ENCODE results near the gene RUNX2. TPM values are rescaled to one million over a fixed set of nuclear protein-coding genes. Genes with fewer than 3 reads are reported as not detected.

The RUNX2 gene
- total RNA-seq, 1 experiment from 2014 or later, result 3.8 TPM

GRCh38 chr6:45710304-45710821, 382.2 kb downstream of the RUNX2 start:
- H3K4me2 ChIP-seq (ENCODE audit: low read length), result peak overlapping the region; percentile 51
- H3K36me3 ChIP-seq (ENCODE audit: low read depth, low read length), result no peaks in the 10 kb centered on the region
- no peak overlapping the region for H2AFZ ChIP-seq (ENCODE audit: low read length)
- DNase-seq, result peak; percentile 84
- H3K9me3 ChIP-seq (ENCODE audit: low read length), result no peaks in the 10 kb centered on the region
- peak; percentile 68 for ATAC-seq
- BruUV-seq (replicated peaks), result no TSS peak
- H3K4me3 ChIP-seq (ENCODE audit: low read length), result no peak overlapping the region
- intact Hi-C loops (cut with micrococcal nuclease), result loop anchor here (1.0 to 10.0 kb wide), 5 partner anchors 102 to 1056 kb away; no protein-coding TSS in a partner anchor
- no peaks in the 10 kb centered on the region for H3K9me2 ChIP-seq (replicated peaks; ENCODE audit: low read length)
- H3K4me1 ChIP-seq (ENCODE audit: insufficient read depth, low read length), result peaks cover 37% of the 10 kb centered on the region
- POLR2A ChIA-PET (ENCODE audit: unreplicated experiment), result no interaction called here
- no peaks in the 10 kb centered on the region for H3K79me2 ChIP-seq (ENCODE audit: low read length)
- no peaks in the 10 kb centered on the region for H4K20me1 ChIP-seq (ENCODE audit: low read length)
- CTCF ChIA-PET, result interaction anchor here (0.6 kb wide), 1 partner anchor 1235 kb away, joined by 3 read pairs; no protein-coding TSS in a partner anchor
- no peaks in the 10 kb centered on the region for H3F3A ChIP-seq (ENCODE audit: low read length, unreplicated experiment)
- H3K9ac ChIP-seq (ENCODE audit: low read length), result peak overlapping the region; percentile 80
- H3K27ac ChIP-seq (ENCODE audit: low read length), result peak overlapping the region; percentile 93
- H3K27me3 ChIP-seq (ENCODE audit: low read length), result no peaks in the 10 kb centered on the region
- TF ChIP-seq EZH2 (IDR thresholded peaks at IDR 0.05; ENCODE audit: low read length, unreplicated experiment) (no peak), EZH2phosphoT487 (IDR thresholded peaks at IDR 0.05; ENCODE audit: borderline replicate concordance, low read length) (no peak), CTCF (conservative IDR thresholded peaks at IDR 0.05; ENCODE audit: low read depth, low read length) (no peak)

GRCh38 chr6:45712076-45712475, 383.9 kb downstream of the RUNX2 start:
- no peaks in the 10 kb centered on the region for H3K79me2 ChIP-seq (ENCODE audit: low read length)
- no peaks in the 10 kb centered on the region for H3K9me3 ChIP-seq (ENCODE audit: low read length)
- no peaks in the 10 kb centered on the region for H3F3A ChIP-seq (ENCODE audit: low read length, unreplicated experiment)
- BruUV-seq (replicated peaks), result no TSS peak
- no peak for TF ChIP-seq CTCF (conservative IDR thresholded peaks at IDR 0.05; ENCODE audit: low read depth, low read length)
- TF ChIP-seq EZH2phosphoT487 (IDR thresholded peaks at IDR 0.05; ENCODE audit: borderline replicate concordance, low read length), result no peak
- ChIA-PET CTCF (no interaction called here), POLR2A (ENCODE audit: unreplicated experiment) (no interaction called here)
- no peak for ATAC-seq
- no peak overlapping the region for H2AFZ ChIP-seq (ENCODE audit: low read length)
- H3K4me3 ChIP-seq (ENCODE audit: low read length), result no peak overlapping the region
- H3K36me3 ChIP-seq (ENCODE audit: low read depth, low read length), result no peaks in the 10 kb centered on the region
- DNase-seq, result no peak
- intact Hi-C loops (cut with micrococcal nuclease), result loop anchor here (5.0 to 10.0 kb wide), 3 partner anchors 275 to 1057 kb away; no protein-coding TSS in a partner anchor
- no peaks in the 10 kb centered on the region for H4K20me1 ChIP-seq (ENCODE audit: low read length)
- H3K9ac ChIP-seq (ENCODE audit: low read length), result no peak overlapping the region
- H3K4me2 ChIP-seq (ENCODE audit: low read length), result no peak overlapping the region
- peaks cover 37% of the 10 kb centered on the region for H3K4me1 ChIP-seq (ENCODE audit: insufficient read depth, low read length)
- no peaks in the 10 kb centered on the region for H3K9me2 ChIP-seq (replicated peaks; ENCODE audit: low read length)
- H3K27me3 ChIP-seq (ENCODE audit: low read length), result no peaks in the 10 kb centered on the region
- H3K27ac ChIP-seq (ENCODE audit: low read length), result peak overlapping the region; percentile 93; the same call in 1 of the 2 replicates

GRCh38 chr6:45712786-45713185, 384.7 kb downstream of the RUNX2 start:
- Histone ChIP-seq H2AFZ (ENCODE audit: low read length) (no peak overlapping the region), H3K4me3 (ENCODE audit: low read length) (no peak overlapping the region), H3K9ac (ENCODE audit: low read length) (no peak overlapping the region), H3K27me3 (ENCODE audit: low read length) (no peaks in the 10 kb centered on the region), H3K4me1 (ENCODE audit: insufficient read depth, low read length) (peaks cover 37% of the 10 kb centered on the region), H3K79me2 (ENCODE audit: low read length) (no peaks in the 10 kb centered on the region), H3K36me3 (ENCODE audit: low read depth, low read length) (no peaks in the 10 kb centered on the region), H3K9me2 (replicated peaks; ENCODE audit: low read length) (no peaks in the 10 kb centered on the region), H3K9me3 (ENCODE audit: low read length) (no peaks in the 10 kb centered on the region), H4K20me1 (ENCODE audit: low read length) (no peaks in the 10 kb centered on the region), H3K27ac (ENCODE audit: low read length) (no peak overlapping the region; the same call in 1 of the 2 replicates), H3F3A (ENCODE audit: low read length, unreplicated experiment) (no peaks in the 10 kb centered on the region), H3K4me2 (ENCODE audit: low read length) (no peak overlapping the region)
- ChIA-PET POLR2A (ENCODE audit: unreplicated experiment) (no interaction called here), CTCF (no interaction called here)
- DNase-seq, result no peak
- TF ChIP-seq CTCF (conservative IDR thresholded peaks at IDR 0.05; ENCODE audit: low read depth, low read length), result no peak
- no peak for TF ChIP-seq EZH2 (IDR thresholded peaks at IDR 0.05; ENCODE audit: low read length, unreplicated experiment)
- TF ChIP-seq EZH2phosphoT487 (IDR thresholded peaks at IDR 0.05; ENCODE audit: borderline replicate concordance, low read length), result no peak
- no peak for ATAC-seq
- intact Hi-C loops (cut with micrococcal nuclease), result loop anchor here (5.0 to 10.0 kb wide), 3 partner anchors 275 to 1058 kb away; no protein-coding TSS in a partner anchor
- no TSS peak for BruUV-seq (replicated peaks)

All from PC-3 (cell line).